Spleen (tissue), 7 donors: ENCODE measurements around the gene FBXL16.

Source experiments
- POLR2A ChIP-seq, 3 donors: fragments of 450-650 bp; IDR thresholded peaks; one replicate each; pipeline ENCODE4 v1.5.1; 2017; ENCODE audit warnings: antibody characterized with exemption in 3 of 3, mild to moderate bottlenecking in 1 of 3
- POLR2AphosphoS5 ChIP-seq, 3 donors: sonication (generic); formaldehyde crosslinking; IDR thresholded peaks; one replicate each; pipeline ENCODE4 v1.5.1; 2017; ENCODE audit warnings: antibody characterized with exemption in 3 of 3
- TF ChIP-seq, protein P1 (sequence below), 11 experiments: fragments of 200-600 bp in 7 of 11; fragments of 450-650 bp in 4 of 11; sonication (generic) in 4 of 11; IDR thresholded peaks in 8 of 11; conservative IDR thresholded peaks in 3 of 11; 1 replicate in 7 of 11; 2 replicates in 4 of 11; pipeline versions ENCODE4 v1.4.0 to v1.8.0; 2016 to 2021; ENCODE audit warnings: antibody characterized with exemption in 11 of 11, inconsistent platforms in 4 of 11, mild to moderate bottlenecking in 1 of 11
- donor health status: DM: no; HTN: no; CAD: no; lungs with moderate emphysema.
- donor health status: DM: no; HTN: no; CAD: no.
- donor health status: DM: no; HTN: no; CAD: no.

DNA sequence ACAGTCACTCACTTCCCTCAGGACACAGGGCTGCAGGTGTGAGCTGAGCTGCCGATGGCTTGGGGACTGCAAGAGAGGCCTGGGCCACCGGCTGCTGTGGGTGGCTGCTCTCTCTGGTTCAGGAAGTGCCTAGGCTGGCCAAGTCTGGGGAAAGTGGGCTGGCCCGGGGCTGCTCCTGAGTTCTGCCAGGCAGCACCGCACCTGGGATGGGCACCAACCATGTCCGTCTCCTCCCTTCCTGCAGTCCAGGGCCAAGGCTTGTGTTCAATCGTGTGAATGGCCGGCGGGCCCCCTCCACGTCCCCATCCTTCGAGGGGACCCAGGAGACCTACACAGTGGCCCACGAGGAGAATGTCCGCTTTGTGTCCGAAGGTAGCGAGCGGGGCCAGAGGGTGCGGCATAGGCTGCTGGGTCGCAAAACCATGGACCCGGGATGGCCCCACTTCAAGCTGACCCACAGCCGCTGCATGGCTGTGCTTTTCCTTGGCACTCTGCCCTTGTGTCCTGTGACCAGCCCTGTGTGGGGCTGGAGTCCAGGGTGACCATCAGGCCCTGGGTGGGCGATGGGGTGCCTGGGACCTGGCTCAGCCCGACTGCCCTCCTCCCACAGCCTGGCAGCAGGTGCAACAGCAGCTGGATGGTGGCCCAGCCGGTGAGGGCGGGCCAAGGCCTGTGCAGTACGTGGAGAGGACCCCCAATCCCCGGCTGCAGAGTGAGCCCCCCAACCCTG lies 58.3 kb downstream of the FBXL16 start:
- TF ChIP-seq, protein P1, sequence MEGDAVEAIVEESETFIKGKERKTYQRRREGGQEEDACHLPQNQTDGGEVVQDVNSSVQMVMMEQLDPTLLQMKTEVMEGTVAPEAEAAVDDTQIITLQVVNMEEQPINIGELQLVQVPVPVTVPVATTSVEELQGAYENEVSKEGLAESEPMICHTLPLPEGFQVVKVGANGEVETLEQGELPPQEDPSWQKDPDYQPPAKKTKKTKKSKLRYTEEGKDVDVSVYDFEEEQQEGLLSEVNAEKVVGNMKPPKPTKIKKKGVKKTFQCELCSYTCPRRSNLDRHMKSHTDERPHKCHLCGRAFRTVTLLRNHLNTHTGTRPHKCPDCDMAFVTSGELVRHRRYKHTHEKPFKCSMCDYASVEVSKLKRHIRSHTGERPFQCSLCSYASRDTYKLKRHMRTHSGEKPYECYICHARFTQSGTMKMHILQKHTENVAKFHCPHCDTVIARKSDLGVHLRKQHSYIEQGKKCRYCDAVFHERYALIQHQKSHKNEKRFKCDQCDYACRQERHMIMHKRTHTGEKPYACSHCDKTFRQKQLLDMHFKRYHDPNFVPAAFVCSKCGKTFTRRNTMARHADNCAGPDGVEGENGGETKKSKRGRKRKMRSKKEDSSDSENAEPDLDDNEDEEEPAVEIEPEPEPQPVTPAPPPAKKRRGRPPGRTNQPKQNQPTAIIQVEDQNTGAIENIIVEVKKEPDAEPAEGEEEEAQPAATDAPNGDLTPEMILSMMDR (IDR thresholded peaks at IDR 0.05 in 8 of 11, conservative IDR thresholded peaks at IDR 0.05 in 3 of 11), result no peak
- TF ChIP-seq POLR2AphosphoS5 (IDR thresholded peaks at IDR 0.05) (peak in 1 of 3 donors; percentile 28), POLR2A (IDR thresholded peaks at IDR 0.05) (no peak)
